Adrenal gland (tissue), 12 donors: ENCODE measurements around the gene HIBADH. TPM values are rescaled to one million over a fixed set of nuclear protein-coding genes. Genes with fewer than 3 reads are reported as not detected.
A peak's percentile ranks its signal among the peaks of the same experiment; 100 is the strongest.
"Not testable (repeated sequence)": the region's sequence is repeated elsewhere in the genome, so short reads cannot be mapped to it uniquely, and the experiment has no call there.

Source experiments
- DNase-seq, 7 donors: peaks; one replicate each; pipeline ENCODE4 v3.0.0-alpha.2; 2019 to 2020
- H3K27ac ChIP-seq, 5 donors: fragments of 200-600 bp; sonication (generic) in 4 of 5; 1 replicate in 3 of 5; 2 replicates in 2 of 5; pipeline versions ENCODE4 v1.5.1 to v1.8.0; 2016 to 2020; ENCODE audit warnings: mild to moderate bottlenecking in 1 of 5
- H3K27me3 ChIP-seq: fragments of 200-600 bp; 2 replicates; pipeline ENCODE4 v1.8.0; 2021
- H3K36me3 ChIP-seq, 2 donors: fragments of 200-600 bp; replicated peaks in 1 of 2; 1 replicate in 1 of 2; 2 replicates in 1 of 2; pipeline versions ENCODE4 v1.5.1 to v1.8.0; 2018 to 2022
- H3K4me1 ChIP-seq, 2 donors: fragments of 200-600 bp; replicated peaks in 1 of 2; 1 replicate in 1 of 2; 2 replicates in 1 of 2; pipeline versions ENCODE4 v1.5.1 to v1.8.0; 2018 to 2021
- H3K4me3 ChIP-seq, 4 donors: fragments of 200-600 bp; sonication (generic) in 3 of 4; one replicate each; pipeline ENCODE4 v1.5.1; 2016 to 2018
- H3K9me3 ChIP-seq, 3 donors: fragments of 200-600 bp; sonication (generic) in 1 of 3; replicated peaks in 1 of 3; 1 replicate in 2 of 3; 2 replicates in 1 of 3; pipeline versions ENCODE4 v1.5.1 to v1.8.0; 2016 to 2021
- CTCF ChIP-seq, 6 experiments: fragments of 450-650 bp in 4 of 6; fragments of 200-600 bp in 2 of 6; sonication (generic) in 1 of 6; IDR thresholded peaks; 1 replicate in 5 of 6; 2 replicates in 1 of 6; pipeline versions ENCODE4 v1.5.1 to v1.8.0; 2016 to 2021; ENCODE audit warnings: antibody characterized with exemption in 6 of 6, mild to moderate bottlenecking in 2 of 6, moderate library complexity in 1 of 6
- POLR2A ChIP-seq, 2 donors: fragments of 450-650 bp; IDR thresholded peaks; one replicate each; pipeline ENCODE4 v1.6.1; 2017; ENCODE audit warnings: antibody characterized with exemption in 2 of 2, mild to moderate bottlenecking in 2 of 2, moderate library complexity in 1 of 2
- WGBS, 4 donors: extraction: QIAGEN DNeasy Blood & Tissue Kit in 2 of 4; methylation state at CpG; one replicate each; pipeline versions ENCODE4 v1.1.5 to v1.1.7; 2013 to 2017; 5-methylcytosine and 5-hydroxymethylcytosine counted together
- intact Hi-C, 2 donors: fragments of 100-400 bp; cut with DNase I; formaldehyde crosslinking; loops; one replicate each; pipeline versions ENCODE4 v1.14.1 to v1.15.0; 2022 to 2023
- polyA plus RNA-seq, 3 donors: library from polyadenylated mRNA; stranded (reverse); fragments of 200-250 nt in 2 of 3; fragments of 350-450 nt in 1 of 3; fragmentation: Illumina TruSeq in 1 of 3; extraction: RNeasy Lipid Tissue Mini Kit (QIAGEN cat#74804) in 1 of 3; gene quantifications; one replicate each; pipeline ENCODE4 v1.2.3, GENCODE V29; 2013 to 2014
- total RNA-seq, 9 donors: library from RNA; depleted of rRNA in 4 of 9; stranded (reverse); fragments of >200 nt in 4 of 9; fragments of 120-200 nt in 1 of 9; fragmentation: NEBNext Ultra II Directional in 1 of 9; extraction: Animal tissue kit (Norgen Biotek cat#: 25700) in 1 of 9; gene quantifications; one replicate each; pipeline versions ENCODE4 v1.1.0 to v1.2.4, GENCODE V29; 2013 to 2023
- donor health status: healthy with polysubstance abuse.
- donor health status: Bipolar disorder and iron deficiency.
- donor health status: DM: yes; HTN: yes; CAD: no.
- donor health status: DM: no; HTN: no; CAD: no.
- donor health status: DM: no; HTN: no; CAD: no.
- donor health status: DM: yes; HTN: yes; CAD: no.

The HIBADH gene
- total and polyA plus RNA-seq, 12 donors, result 42.9 to 227 (median 130) TPM

DNA sequence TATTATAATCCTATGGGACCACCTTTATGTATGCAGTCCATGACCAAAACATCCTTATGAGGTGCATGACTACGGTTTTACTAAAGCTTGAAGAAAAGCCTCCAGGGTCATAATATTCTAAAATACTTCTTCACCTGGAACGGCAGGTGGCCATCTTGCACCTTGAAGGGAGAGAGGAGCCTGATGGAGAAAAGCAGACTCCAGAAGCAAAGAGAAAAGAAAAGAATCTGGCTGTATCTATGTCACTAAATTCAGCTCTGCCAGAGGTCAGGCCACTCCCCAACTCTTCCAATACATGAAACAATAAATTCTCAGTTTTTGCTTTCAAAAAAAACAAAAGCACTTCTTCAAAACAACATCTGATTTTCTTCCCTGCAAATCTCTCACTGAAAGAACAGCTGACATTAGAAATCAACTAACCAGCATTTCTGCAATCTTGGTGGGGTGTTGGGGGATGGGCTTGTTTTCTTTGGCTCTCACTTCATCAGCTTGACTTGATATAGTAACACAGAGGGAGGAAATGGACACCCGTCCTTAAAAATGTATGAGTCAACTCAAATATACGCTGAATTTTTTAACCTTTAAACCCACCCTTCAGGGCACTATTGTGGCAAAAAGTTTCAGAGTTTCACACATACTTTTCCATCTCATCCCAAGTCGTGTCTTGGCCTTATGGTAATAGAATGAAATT lies 21.7 kb downstream of the HIBADH start:
- no peaks in the 10 kb centered on the region for H3K27me3 ChIP-seq
- H3K9me3 ChIP-seq, result no peaks in the 10 kb centered on the region
- H3K27ac ChIP-seq, result no peak overlapping the region
- H3K4me1 ChIP-seq, result peaks cover 9 to 13% of the 10 kb centered on the region in 2 donors
- H3K4me3 ChIP-seq, result no peak overlapping the region
- DNase-seq, result peak in 2 of 7 donors; percentile 20 to 23
- TF ChIP-seq POLR2A (IDR thresholded peaks at IDR 0.05) (no peak), CTCF (IDR thresholded peaks at IDR 0.05) (no peak)
- no peaks in the 10 kb centered on the region for H3K36me3 ChIP-seq
- intact Hi-C loops, result no loop called here
- 36 to 50% (median 39%) methylated on average over 5 of the region's 5 CpGs for WGBS, 4 donors

DNA sequence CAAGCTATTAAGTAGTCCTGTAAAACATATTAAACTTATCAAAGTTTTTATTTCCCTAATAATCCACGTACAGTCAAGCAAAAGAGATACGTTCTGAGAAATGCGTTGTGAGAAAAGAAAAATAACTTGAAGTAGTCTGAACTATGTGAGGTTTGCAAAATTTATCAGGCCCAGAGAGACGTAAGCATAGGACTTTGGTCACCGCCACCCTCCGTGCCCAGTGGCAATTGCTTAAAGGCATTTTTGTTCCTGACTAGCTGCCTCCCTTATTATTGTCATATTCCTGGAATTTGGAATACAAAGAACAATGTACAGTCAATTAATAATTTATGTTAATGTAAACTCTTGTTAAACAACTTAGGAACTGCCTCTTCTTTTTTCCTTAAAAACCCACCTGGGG lies 22.8 kb downstream of the HIBADH start:
- intact Hi-C loops, result no loop called here
- Histone ChIP-seq H3K9me3 (no peaks in the 10 kb centered on the region), H3K27me3 (no peaks in the 10 kb centered on the region), H3K36me3 (no peaks in the 10 kb centered on the region), H3K27ac (no peak overlapping the region), H3K4me3 (no peak overlapping the region), H3K4me1 (peaks cover 9 to 13% of the 10 kb centered on the region in 2 donors)
- no peak for DNase-seq
- TF ChIP-seq CTCF (IDR thresholded peaks at IDR 0.05) (no peak), POLR2A (IDR thresholded peaks at IDR 0.05) (no peak)
- 95 to 98% (median 97%) methylated on average over 6 of the region's 6 CpGs for WGBS, 4 donors

GRCh38 chr7:27639048-27639447 lies 23.6 kb downstream of the HIBADH start:
- intact Hi-C loops, H3K36me3 ChIP-seq, H3K9me3 ChIP-seq, DNase-seq, H3K27me3 ChIP-seq, H3K4me3 ChIP-seq, H3K27ac ChIP-seq: not testable (repeated sequence)
- H3K4me1 ChIP-seq, result peaks cover 9 to 13% of the 10 kb centered on the region in 2 donors
- 94 to 100% (median 98%) methylated on average over 1 of the region's 1 CpG for WGBS, 4 donors

- Histone ChIP-seq H3K9me3 (no peaks in the 10 kb centered on the region), H3K27me3 (no peaks in the 10 kb centered on the region), H3K4me1 (peaks cover 9 to 14% of the 10 kb centered on the region in 2 donors), H3K27ac (no peak overlapping the region), H3K36me3 (no peaks in the 10 kb centered on the region), H3K4me3 (no peak overlapping the region)
- intact Hi-C loops, result no loop called here
- TF ChIP-seq POLR2A (IDR thresholded peaks at IDR 0.05) (no peak), CTCF (IDR thresholded peaks at IDR 0.05) (no peak)
- DNase-seq, result no peak
- 89 to 100% (median 95%) methylated on average over 1 of the region's 1 CpG for WGBS, 4 donors
Measured at GRCh38 chr7:27636326-27637006, 26.2 kb downstream of the HIBADH start.
